NT2/D1 (cell line): Measurements from ENCODE around the gene OR2F1.

ENCODE experiments used
- SUZ12 ChIP-seq: IDR thresholded peaks from 2 replicates; pipeline ENCODE4 v1.6.1; 2011; ENCODE audit not compliant: insufficient read length, insufficient read depth; ENCODE audit errors: extremely low read depth
- YY1 ChIP-seq: IDR thresholded peaks from 2 replicates; pipeline ENCODE4 v1.6.1; 2011; ENCODE audit not compliant: insufficient read length, insufficient read depth
- ZNF274 ChIP-seq: IDR thresholded peaks from 2 replicates; pipeline ENCODE4 v1.6.1; 2011; ENCODE audit warnings: mild to moderate bottlenecking, low read depth, low read length

DNA sequence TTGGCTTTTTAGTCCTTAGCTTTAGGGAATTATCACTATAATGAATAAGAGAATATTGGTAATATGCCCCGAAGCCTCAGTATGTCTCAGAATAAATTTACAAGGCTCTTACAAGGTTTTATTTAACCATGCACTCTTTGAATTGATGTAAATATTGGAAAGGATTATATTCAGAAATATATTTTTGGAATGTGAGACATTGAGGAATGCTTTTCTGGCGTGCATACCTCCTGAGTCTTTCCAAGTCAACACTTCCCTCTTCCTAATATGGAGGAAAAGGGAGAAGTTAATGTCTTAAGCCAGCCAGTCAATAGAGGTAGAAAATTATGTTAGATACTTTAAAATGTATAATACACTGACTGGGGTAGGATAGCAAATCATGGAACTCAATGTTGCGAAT is 1.2 kb upstream of the OR2F1 start:
- TF ChIP-seq ZNF274 (no peak), YY1 (no peak), SUZ12 (no peak)
